Neural cell (in vitro differentiated cells): ENCODE results near the gene SHOX. TPM values are rescaled to one million over a fixed set of nuclear protein-coding genes. Genes with fewer than 3 reads are reported as not detected.

Source experiments
- H2AFZ ChIP-seq: fragments of 200-600, 300-800 bp; sonication (generic), shearing (Covaris generic); 2 replicates; pipeline ENCODE4 v1.6.0; 2014; ENCODE audit warnings: low read depth, mild to moderate bottlenecking, antibody characterized with exemption, low read length, moderate library complexity
- H3F3A ChIP-seq: fragments of 200-600 bp; shearing (Covaris generic); 2 replicates; pipeline ENCODE4 v1.6.1; 2016; ENCODE audit warnings: mild to moderate bottlenecking, moderate library complexity, mixed read lengths, antibody characterized with exemption, low read length; ENCODE audit not compliant: insufficient read depth, poor library complexity, severe bottlenecking
- H3K27ac ChIP-seq: fragments of 200-600, 300-800 bp; sonication (generic), shearing (Covaris generic); 2 replicates; pipeline ENCODE4 v1.5.1; 2014; ENCODE audit warnings: mild to moderate bottlenecking, low read length, moderate library complexity
- H3K27me3 ChIP-seq: fragments of 300-800, 200-600 bp; sonication (generic), shearing (Covaris generic); 2 replicates; pipeline ENCODE4 v1.6.0; 2014; ENCODE audit warnings: mild to moderate bottlenecking, low read depth, low read length, moderate library complexity; ENCODE audit not compliant: insufficient read depth
- H3K36me3 ChIP-seq: fragments of 300-800, 200-600 bp; sonication (generic), shearing (Covaris generic); 2 replicates; pipeline ENCODE4 v1.5.1; 2014; ENCODE audit warnings: mild to moderate bottlenecking, antibody characterized with exemption, low read length, moderate library complexity; ENCODE audit not compliant: insufficient read depth
- H3K4me2 ChIP-seq: fragments of 300-800, 200-600 bp; sonication (generic), shearing (Covaris generic); 2 replicates; pipeline ENCODE4 v1.6.0; 2014; ENCODE audit warnings: mild to moderate bottlenecking, low read length
- H3K4me3 ChIP-seq: fragments of 300-800, 200-600 bp; sonication (generic), shearing (Covaris generic); 2 replicates; pipeline ENCODE4 v1.5.1; 2014; ENCODE audit warnings: mild to moderate bottlenecking, low read length, moderate library complexity
- H3K79me2 ChIP-seq: fragments of 200-600 bp; shearing (Covaris generic); replicated peaks from 2 replicates; pipeline ENCODE4 v1.6.0; 2014; ENCODE audit warnings: mild to moderate bottlenecking, low read length, moderate library complexity; ENCODE audit not compliant: insufficient read depth
- H3K9ac ChIP-seq: fragments of 300-800, 200-600 bp; sonication (generic), shearing (Covaris generic); 2 replicates; pipeline ENCODE4 v1.6.1; 2016; ENCODE audit warnings: mild to moderate bottlenecking, low read length, mixed read lengths
- H3K9me2 ChIP-seq: fragments of 200-600 bp; shearing (Covaris generic); 2 replicates; pipeline ENCODE4 v1.6.1; 2016; ENCODE audit warnings: mild to moderate bottlenecking, low read length, mixed read lengths; ENCODE audit not compliant: insufficient read depth
- H3K9me3 ChIP-seq: fragments of 200-600, 300-800 bp; sonication (generic), shearing (Covaris generic); 2 replicates; pipeline ENCODE4 v1.6.1; 2016; ENCODE audit warnings: mild to moderate bottlenecking, mixed run types, low read length, moderate library complexity, mixed read lengths
- H4K20me1 ChIP-seq: fragments of 200-600 bp; shearing (Covaris generic); 2 replicates; pipeline ENCODE4 v1.6.1; 2016; ENCODE audit warnings: mild to moderate bottlenecking, mixed run types; ENCODE audit not compliant: insufficient read depth
- CTCF ChIP-seq: fragments of 450-650 bp; IDR thresholded peaks from 2 replicates; pipeline ENCODE4 v1.5.1; 2014; ENCODE audit warnings: antibody characterized with exemption, mild to moderate bottlenecking, moderate library complexity; ENCODE audit not compliant: poor library complexity, severe bottlenecking
- EP300 ChIP-seq: fragments of 450-650 bp; conservative IDR thresholded peaks from 2 replicates; pipeline ENCODE4 v1.6.1; 2014; ENCODE audit warnings: antibody characterized with exemption, mild to moderate bottlenecking, moderate library complexity; ENCODE audit not compliant: poor library complexity, severe bottlenecking
- EZH2 ChIP-seq: fragments of 200-600, 300-800 bp; shearing (Covaris generic), sonication (generic); IDR thresholded peaks from 2 replicates; pipeline ENCODE4 v1.6.1; 2014; ENCODE audit warnings: antibody characterized with exemption, low read length, borderline replicate concordance, mild to moderate bottlenecking; ENCODE audit not compliant: insufficient read depth, poor library complexity, severe bottlenecking
- MXI1 ChIP-seq: fragments of 450-650 bp; conservative IDR thresholded peaks from 2 replicates; pipeline ENCODE4 v1.6.1; 2014; ENCODE audit warnings: antibody characterized with exemption, mild to moderate bottlenecking; ENCODE audit not compliant: poor library complexity, severe bottlenecking
- POLR2AphosphoS5 ChIP-seq: IDR thresholded peaks from 2 replicates; pipeline ENCODE4 v1.6.1; 2012
- RAD21 ChIP-seq: fragments of 450-650 bp; conservative IDR thresholded peaks from 2 replicates; pipeline ENCODE4 v1.6.1; 2014; ENCODE audit warnings: antibody characterized with exemption, mild to moderate bottlenecking, moderate library complexity
- REST ChIP-seq: IDR thresholded peaks from 2 replicates; pipeline ENCODE4 v1.6.1; 2012; ENCODE audit warnings: borderline replicate concordance
- SMC3 ChIP-seq: fragments of 450-650 bp; conservative IDR thresholded peaks from 2 replicates; pipeline ENCODE4 v1.6.1; 2014; ENCODE audit warnings: antibody characterized with exemption, mild to moderate bottlenecking, moderate library complexity; ENCODE audit not compliant: poor library complexity
- TAF1 ChIP-seq: IDR thresholded peaks from 2 replicates; pipeline ENCODE4 v1.6.1; 2012; ENCODE audit warnings: low read depth
- polyA plus RNA-seq: library from polyadenylated mRNA; depleted of rRNA; stranded (reverse); fragments of >200 nt; gene quantifications from 2 replicates; pipeline ENCODE4 v1.2.3, GENCODE V29; 2014

SHOX gene
- polyA plus RNA-seq, 1 donor from 2014 or later = not detected

- TF ChIP-seq EP300 = no peak
- no peak overlapping the region for H3K4me2 ChIP-seq
Measured at GRCh38 chrX:662126-662525, 31.5 kb downstream of the SHOX start.

GRCh38 chrX:663841-664240, 33.2 kb downstream of the SHOX start:
- no peaks in the 10 kb centered on the region for H3K36me3 ChIP-seq
- H3K9me3 ChIP-seq = no peaks in the 10 kb centered on the region
- no peak overlapping the region for H2AFZ ChIP-seq
- H3K9me2 ChIP-seq = no peaks in the 10 kb centered on the region
- H3K4me2 ChIP-seq = no peak overlapping the region
- no peak overlapping the region for H3K9ac ChIP-seq
- no peaks in the 10 kb centered on the region for H3K27me3 ChIP-seq
- H3K79me2 ChIP-seq = no peaks in the 10 kb centered on the region
- H4K20me1 ChIP-seq = no peaks in the 10 kb centered on the region
- no peak overlapping the region for H3K4me3 ChIP-seq
- TF ChIP-seq EP300 = no peak
- TF ChIP-seq RAD21 = no peak
- no peak for TF ChIP-seq EZH2
- TF ChIP-seq POLR2AphosphoS5 = no peak
- no peak for TF ChIP-seq SMC3
- no peak for TF ChIP-seq CTCF
- no peak for TF ChIP-seq TAF1
- TF ChIP-seq MXI1 = no peak
- TF ChIP-seq REST = no peak
- H3F3A ChIP-seq = no peaks in the 10 kb centered on the region
- H3K27ac ChIP-seq = no peak overlapping the region

More at GRCh38 chrX:662126-662525, 31.5 kb downstream of the SHOX start:
- H3K9me3 ChIP-seq = no peaks in the 10 kb centered on the region
- no peak overlapping the region for H3K27ac ChIP-seq
- H3K79me2 ChIP-seq = no peaks in the 10 kb centered on the region
- no peak overlapping the region for H3K4me3 ChIP-seq
- no peaks in the 10 kb centered on the region for H3K36me3 ChIP-seq
- H3K27me3 ChIP-seq = no peaks in the 10 kb centered on the region
- H3K9me2 ChIP-seq = no peaks in the 10 kb centered on the region
- no peaks in the 10 kb centered on the region for H4K20me1 ChIP-seq
- no peaks in the 10 kb centered on the region for H3F3A ChIP-seq
- no peak overlapping the region for H2AFZ ChIP-seq
- no peak overlapping the region for H3K9ac ChIP-seq
